Caco-2 (cell line): ENCODE data around the gene POU4F3. TPM values are rescaled to one million over a fixed set of nuclear protein-coding genes. Genes with fewer than 3 reads are reported as not detected.

Experiments used
- BruUV-seq: library from RNA; stranded (reverse); fragments of 400-500 nt; replicated peaks from 2 replicates; lab custom pipeline; 2021; lab: Mats Ljungman, UMichigan
- CTCF ChIA-PET: fragments of 300-600 bp; sonication (Branson Sonifier 250); formaldehyde crosslinking; loops from one replicate; lab custom pipeline; 2022; ENCODE audit warnings: antibody characterized with exemption; lab: Charles Lee
- POLR2A ChIA-PET: fragments of 300-600 bp; sonication (Branson Sonifier 250); formaldehyde crosslinking; loops from one replicate; lab custom pipeline; 2022; ENCODE audit warnings: antibody characterized with exemption; lab: Charles Lee
- DNase-seq, 2 experiments: peaks; one replicate each; pipeline versions ENCODE4 v3.0.0 to v3.0.0-alpha.2; 2020 to 2022
- H3K27me3 ChIP-seq: replicated peaks from 2 replicates; pipeline ENCODE4 v1.6.0; 2011; ENCODE audit warnings: low read length; ENCODE audit not compliant: control insufficient read depth, insufficient read depth
- H3K36me3 ChIP-seq: 2 replicates; pipeline ENCODE4 v1.5.1; 2011; ENCODE audit warnings: low read length; ENCODE audit not compliant: control insufficient read depth, insufficient read depth
- H3K4me1 ChIP-seq: fragments of 250-450 bp; sonication (Bioruptor Pico); 2 replicates; pipeline ENCODE4 v1.5.1; 2020; ENCODE audit warnings: mild to moderate bottlenecking
- H3K4me3 ChIP-seq: 2 replicates; pipeline ENCODE4 v1.5.1; 2011; ENCODE audit warnings: low read depth, mild to moderate bottlenecking, control low read depth, low read length
- H3K9me3 ChIP-seq: fragments of 250-450 bp; sonication (Bioruptor Pico); 2 replicates; pipeline ENCODE4 v1.5.1; 2020; ENCODE audit warnings: mild to moderate bottlenecking, moderate library complexity
- H3K27ac Mint-ChIP-seq: one replicate; pipeline ENCODE4 v1.8.0; 2022; ENCODE audit warnings: mixed read lengths; ENCODE audit not compliant: unreplicated experiment
- H3K27me3 Mint-ChIP-seq: one replicate; pipeline ENCODE4 v1.8.0; 2022; ENCODE audit warnings: mixed read lengths; ENCODE audit not compliant: insufficient read depth, unreplicated experiment
- H3K36me3 Mint-ChIP-seq: one replicate; pipeline ENCODE4 v1.8.0; 2022; ENCODE audit warnings: mild to moderate bottlenecking, mixed read lengths; ENCODE audit not compliant: insufficient read depth, unreplicated experiment
- H3K4me1 Mint-ChIP-seq: one replicate; pipeline ENCODE4 v1.8.0; 2022; ENCODE audit warnings: low read depth, mixed read lengths; ENCODE audit not compliant: unreplicated experiment
- H3K4me3 Mint-ChIP-seq: one replicate; pipeline ENCODE4 v1.8.0; 2022; ENCODE audit warnings: mild to moderate bottlenecking, moderate library complexity, mixed read lengths; ENCODE audit not compliant: unreplicated experiment
- H3K9me3 Mint-ChIP-seq: one replicate; pipeline ENCODE4 v1.8.0; 2022; ENCODE audit warnings: mixed read lengths; ENCODE audit not compliant: unreplicated experiment
- CTCF ChIP-seq, 2 experiments: fragments of 200-600 bp in 1 of 2; IDR thresholded peaks; 1 replicate in 1 of 2; 2 replicates in 1 of 2; pipeline versions ENCODE4 v1.5.1 to v1.8.0; 2011 to 2022; ENCODE audit warnings: antibody characterized with exemption in 1 of 2, control low read depth in 1 of 2, inconsistent platforms in 1 of 2, low read depth in 1 of 2, low read length in 1 of 2, mild to moderate bottlenecking in 1 of 2, moderate library complexity in 1 of 2; ENCODE audit not compliant: insufficient read depth in 1 of 2, severe bottlenecking in 1 of 2, unreplicated experiment in 1 of 2
- intact Hi-C: fragments of 100-400 bp; cut with micrococcal nuclease; formaldehyde crosslinking; loops from one replicate; pipeline ENCODE4 v1.10.0; 2022; ENCODE audit not compliant: unreplicated experiment
- total RNA-seq: library from RNA; stranded (reverse); gene quantifications from 2 replicates; pipeline ENCODE4 v1.2.3, GENCODE V29; 2022

Gene POU4F3
- total RNA-seq, 1 experiment from 2014 or later: not detected

- POLR2A ChIA-PET: no interaction called here
- Histone ChIP-seq H3K4me1 (no peaks in the 10 kb centered on the region), H3K9me3 (no peaks in the 10 kb centered on the region), H3K4me3 (no peak overlapping the region), H3K27me3 (no peaks in the 10 kb centered on the region), H3K36me3 (no peaks in the 10 kb centered on the region)
- Mint-ChIP-seq H3K27me3 (peaks cover 33% of the 10 kb centered on the region), H3K4me3 (no peak overlapping the region), H3K27ac (no peak overlapping the region), H3K36me3 (no peaks in the 10 kb centered on the region), H3K4me1 (no peaks in the 10 kb centered on the region), H3K9me3 (no peaks in the 10 kb centered on the region)
- CTCF ChIA-PET: no interaction called here
- no peak for DNase-seq
- TF ChIP-seq CTCF (IDR thresholded peaks at IDR 0.05; ENCODE audit: insufficient read depth in 1 of 2, low read depth in 1 of 2, low read length in 1 of 2, severe bottlenecking in 1 of 2, unreplicated experiment in 1 of 2): no peak
- intact Hi-C loops: no loop called here
- no TSS peak for BruUV-seq
Measured at GRCh38 chr5:146311278-146311677, 27.4 kb upstream of the POU4F3 start.

DNA sequence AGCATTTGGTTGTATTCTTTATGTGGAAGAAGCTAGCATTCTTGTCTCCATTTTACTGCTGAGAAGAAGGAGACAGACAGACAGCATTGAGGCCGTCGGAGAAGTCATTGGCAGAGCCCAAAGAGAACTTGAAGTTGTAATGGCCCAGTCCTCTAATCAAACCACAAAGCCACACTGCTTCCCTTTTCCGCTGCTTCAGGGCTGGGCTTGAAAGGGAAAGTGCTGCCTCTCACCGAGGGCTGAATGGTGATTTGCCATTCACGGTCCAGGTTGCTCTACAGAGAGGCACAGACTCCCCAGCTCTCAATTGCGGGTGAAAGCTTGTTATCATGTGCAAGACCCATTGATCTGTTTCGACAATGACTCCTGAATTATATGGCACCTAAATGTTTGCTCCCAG, 25.6 kb upstream of the POU4F3 start:
- H3K27ac Mint-ChIP-seq: no peak overlapping the region
- no peak for TF ChIP-seq CTCF (IDR thresholded peaks at IDR 0.05; ENCODE audit: insufficient read depth in 1 of 2, low read depth in 1 of 2, low read length in 1 of 2, severe bottlenecking in 1 of 2, unreplicated experiment in 1 of 2)
- intact Hi-C loops: no loop called here
- H3K4me3 Mint-ChIP-seq: no peak overlapping the region
- POLR2A ChIA-PET: no interaction called here
- BruUV-seq: no TSS peak
- Histone ChIP-seq H3K9me3 (no peaks in the 10 kb centered on the region), H3K4me3 (no peak overlapping the region), H3K27me3 (no peaks in the 10 kb centered on the region), H3K4me1 (no peaks in the 10 kb centered on the region), H3K36me3 (no peaks in the 10 kb centered on the region)
- CTCF ChIA-PET: no interaction called here
- H3K27me3 Mint-ChIP-seq: peaks cover 29% of the 10 kb centered on the region
- H3K36me3 Mint-ChIP-seq: no peaks in the 10 kb centered on the region
- H3K4me1 Mint-ChIP-seq: no peaks in the 10 kb centered on the region
- DNase-seq: no peak
- H3K9me3 Mint-ChIP-seq: no peaks in the 10 kb centered on the region

GRCh38 chr5:146321571-146321970, 17.1 kb upstream of the POU4F3 start:
- intact Hi-C loops: no loop called here
- ChIA-PET CTCF (no interaction called here), POLR2A (no interaction called here)

More at GRCh38 chr5:146321571-146321970, 17.1 kb upstream of the POU4F3 start:
- Histone ChIP-seq H3K9me3 (no peaks in the 10 kb centered on the region), H3K4me1 (no peaks in the 10 kb centered on the region), H3K27me3 (no peaks in the 10 kb centered on the region), H3K36me3 (no peaks in the 10 kb centered on the region), H3K4me3 (no peak overlapping the region)
- H3K4me1 Mint-ChIP-seq: no peaks in the 10 kb centered on the region
- no peaks in the 10 kb centered on the region for H3K9me3 Mint-ChIP-seq
- no peak overlapping the region for H3K4me3 Mint-ChIP-seq
- no peaks in the 10 kb centered on the region for H3K36me3 Mint-ChIP-seq
- no peak for DNase-seq
- H3K27ac Mint-ChIP-seq: no peak overlapping the region
- H3K27me3 Mint-ChIP-seq: peaks cover 13% of the 10 kb centered on the region
- no peak for TF ChIP-seq CTCF (IDR thresholded peaks at IDR 0.05; ENCODE audit: insufficient read depth in 1 of 2, low read depth in 1 of 2, low read length in 1 of 2, severe bottlenecking in 1 of 2, unreplicated experiment in 1 of 2)
- no TSS peak for BruUV-seq
